ENCODE results near the gene DGKI. TPM values are rescaled to one million over a fixed set of nuclear protein-coding genes. Genes with fewer than 3 reads are reported as not detected.

Gene DGKI
- total RNA-seq, 5 donors from 2014 or later (not counting 1 experiment from before 2014, with no cell fraction given): not detected

GRCh38 chr7:137527634-137528033 lies 319.1 kb downstream of the DGKI start:
- no peak for ATAC-seq (replicated peaks in 1 of 4)
- Histone ChIP-seq H3K4me1 (ENCODE audit: control insufficient read depth in 1 of 2, extremely low read depth in 1 of 2, insufficient read depth in 2 of 2, low read length in 2 of 2) (no peaks in the 10 kb centered on the region), H3K27me3 (replicated peaks in 1 of 2; ENCODE audit: control insufficient read depth in 2 of 2, extremely low read depth in 1 of 2, insufficient read depth in 2 of 2, low read length in 1 of 2) (no peaks in the 10 kb centered on the region), H3K4me3 (ENCODE audit: control insufficient read depth in 1 of 2, extremely low read depth in 1 of 2, low read length in 1 of 2) (no peak overlapping the region), H3K27ac (ENCODE audit: low read length) (no peak overlapping the region), H3K36me3 (ENCODE audit: control insufficient read depth in 2 of 2, extremely low read depth in 1 of 2, insufficient read depth in 1 of 2, low read length in 1 of 2) (no peaks in the 10 kb centered on the region), H3K9me3 (no peaks in the 10 kb centered on the region)
- Mint-ChIP-seq H3K27ac (no peak overlapping the region), H3K27me3 (no peaks in the 10 kb centered on the region), H3K9me3 (peaks cover 0 to 5% (median 4%) of the 10 kb centered on the region in 3 donors), H3K36me3 (no peaks in the 10 kb centered on the region), H3K4me1 (no peaks in the 10 kb centered on the region), H3K4me3 (no peak overlapping the region)
- ChIA-PET POLR2A (no interaction called here), CTCF (no interaction called here)
- WGBS (ENCODE audit: insufficient coverage): no CpG with 5 or more reads among the region's 2 CpGs
- DNase-seq: no peak

DNA sequence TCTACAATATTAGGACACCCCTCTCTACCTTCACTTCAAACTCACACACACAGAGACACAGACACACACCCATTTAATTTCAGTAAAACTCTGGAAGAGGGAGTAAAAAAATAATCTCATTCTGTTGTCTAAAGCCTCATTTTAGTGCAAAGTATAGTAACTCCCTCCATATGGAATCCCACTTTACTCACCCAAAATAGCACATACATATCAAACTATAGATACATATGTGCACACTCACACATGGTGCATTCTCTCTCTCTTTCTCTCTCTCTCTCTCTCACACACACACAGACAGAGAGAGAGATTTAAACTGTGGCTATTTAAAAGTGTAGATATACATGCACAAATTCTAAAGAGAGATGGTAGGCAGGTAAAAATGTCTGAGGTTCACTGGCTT lies 323.6 kb downstream of the DGKI start:
- no peak overlapping the region for H3K27ac Mint-ChIP-seq
- DNase-seq (no peak), ATAC-seq (replicated peaks in 1 of 4) (no peak)
- H3K4me3 ChIP-seq (ENCODE audit: control insufficient read depth in 1 of 2, extremely low read depth in 1 of 2, low read length in 1 of 2): no peak overlapping the region
- H3K27me3 Mint-ChIP-seq: no peaks in the 10 kb centered on the region
- H3K9me3 Mint-ChIP-seq: peaks cover 0 to 4% (median 0%) of the 10 kb centered on the region in 3 donors
- H3K9me3 ChIP-seq: no peaks in the 10 kb centered on the region
- no peaks in the 10 kb centered on the region for H3K4me1 ChIP-seq (ENCODE audit: control insufficient read depth in 1 of 2, extremely low read depth in 1 of 2, insufficient read depth in 2 of 2, low read length in 2 of 2)
- H3K4me3 Mint-ChIP-seq: no peak overlapping the region
- H3K4me1 Mint-ChIP-seq: no peaks in the 10 kb centered on the region
- H3K36me3 Mint-ChIP-seq: no peaks in the 10 kb centered on the region
- ChIA-PET POLR2A (no interaction called here), CTCF (no interaction called here)
- no peaks in the 10 kb centered on the region for H3K27me3 ChIP-seq (replicated peaks in 1 of 2; ENCODE audit: control insufficient read depth in 2 of 2, extremely low read depth in 1 of 2, insufficient read depth in 2 of 2, low read length in 1 of 2)
- no peaks in the 10 kb centered on the region for H3K36me3 ChIP-seq (ENCODE audit: control insufficient read depth in 2 of 2, extremely low read depth in 1 of 2, insufficient read depth in 1 of 2, low read length in 1 of 2)
- no peak overlapping the region for H3K27ac ChIP-seq (ENCODE audit: low read length)

GRCh38 chr7:137521451-137521850 lies 325.3 kb downstream of the DGKI start:
- no peak overlapping the region for H3K27ac ChIP-seq (ENCODE audit: low read length)
- DNase-seq (no peak), ATAC-seq (replicated peaks in 1 of 4) (no peak)
- WGBS (ENCODE audit: insufficient coverage): 83% methylated on average over 3 of the region's 5 CpGs
- no peaks in the 10 kb centered on the region for H3K27me3 ChIP-seq (replicated peaks in 1 of 2; ENCODE audit: control insufficient read depth in 2 of 2, extremely low read depth in 1 of 2, insufficient read depth in 2 of 2, low read length in 1 of 2)
- H3K27ac Mint-ChIP-seq: no peak overlapping the region
- H3K4me1 Mint-ChIP-seq: no peaks in the 10 kb centered on the region
- no peak overlapping the region for H3K4me3 Mint-ChIP-seq
- H3K9me3 Mint-ChIP-seq: peaks cover 0 to 6% (median 0%) of the 10 kb centered on the region in 3 donors
- CTCF ChIA-PET: no interaction called here
- H3K36me3 Mint-ChIP-seq: no peaks in the 10 kb centered on the region
- H3K4me1 ChIP-seq (ENCODE audit: control insufficient read depth in 1 of 2, extremely low read depth in 1 of 2, insufficient read depth in 2 of 2, low read length in 2 of 2): no peaks in the 10 kb centered on the region
- no peak overlapping the region for H3K4me3 ChIP-seq (ENCODE audit: control insufficient read depth in 1 of 2, extremely low read depth in 1 of 2, low read length in 1 of 2)
- no peaks in the 10 kb centered on the region for H3K27me3 Mint-ChIP-seq
- H3K36me3 ChIP-seq (ENCODE audit: control insufficient read depth in 2 of 2, extremely low read depth in 1 of 2, insufficient read depth in 1 of 2, low read length in 1 of 2): no peaks in the 10 kb centered on the region
- no peaks in the 10 kb centered on the region for H3K9me3 ChIP-seq
- POLR2A ChIA-PET: no interaction called here

GRCh38 chr7:137519947-137520346 lies 326.8 kb downstream of the DGKI start:
- no peaks in the 10 kb centered on the region for H3K4me1 ChIP-seq (ENCODE audit: control insufficient read depth in 1 of 2, extremely low read depth in 1 of 2, insufficient read depth in 2 of 2, low read length in 2 of 2)
- no peaks in the 10 kb centered on the region for H3K4me1 Mint-ChIP-seq
- CTCF ChIA-PET: no interaction called here

DNA sequence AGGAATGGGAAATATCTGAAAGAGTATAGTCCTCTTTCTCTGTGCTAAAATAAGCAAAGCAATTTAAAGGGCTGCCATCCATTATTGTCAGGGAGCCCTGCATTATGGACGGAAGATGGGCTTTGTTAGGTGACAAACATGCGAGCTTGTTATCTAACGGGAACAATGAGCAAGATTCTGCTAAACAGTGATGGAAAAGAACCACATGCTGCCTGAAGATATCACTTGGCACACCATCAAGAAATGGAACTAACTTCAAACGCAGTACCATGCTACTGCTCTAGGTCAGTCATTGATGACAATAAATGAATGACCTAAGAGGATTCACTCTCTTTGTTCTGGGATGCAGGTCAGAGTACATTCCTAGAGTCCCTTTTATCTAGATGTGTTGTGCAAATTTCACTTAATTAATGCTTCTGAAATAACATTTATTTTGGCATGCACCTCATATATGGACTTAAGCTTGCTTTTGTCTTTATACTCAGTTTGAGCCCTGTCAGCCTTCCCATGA lies 327.5 kb downstream of the DGKI start:
- Histone ChIP-seq H3K36me3 (ENCODE audit: control insufficient read depth in 2 of 2, extremely low read depth in 1 of 2, insufficient read depth in 1 of 2, low read length in 1 of 2) (no peaks in the 10 kb centered on the region), H3K9me3 (no peaks in the 10 kb centered on the region), H3K27ac (ENCODE audit: low read length) (no peak overlapping the region), H3K27me3 (replicated peaks in 1 of 2; ENCODE audit: control insufficient read depth in 2 of 2, extremely low read depth in 1 of 2, insufficient read depth in 2 of 2, low read length in 1 of 2) (no peaks in the 10 kb centered on the region), H3K4me1 (ENCODE audit: control insufficient read depth in 1 of 2, extremely low read depth in 1 of 2, insufficient read depth in 2 of 2, low read length in 2 of 2) (no peaks in the 10 kb centered on the region), H3K4me3 (ENCODE audit: control insufficient read depth in 1 of 2, extremely low read depth in 1 of 2, low read length in 1 of 2) (no peak overlapping the region)
- ATAC-seq (replicated peaks in 1 of 4) (no peak), DNase-seq (no peak)
- CTCF ChIA-PET: no interaction called here
- WGBS (ENCODE audit: insufficient coverage): 88% methylated on average over 3 of the region's 4 CpGs
- H3K4me3 Mint-ChIP-seq: no peak overlapping the region
- POLR2A ChIA-PET: no interaction called here
- H3K4me1 Mint-ChIP-seq: no peaks in the 10 kb centered on the region
- H3K36me3 Mint-ChIP-seq: no peaks in the 10 kb centered on the region
- no peak overlapping the region for H3K27ac Mint-ChIP-seq
- peaks cover 0 to 4% of the 10 kb centered on the region in 2 donors for H3K27me3 Mint-ChIP-seq
- H3K9me3 Mint-ChIP-seq: peaks cover 0 to 12% (median 10%) of the 10 kb centered on the region in 3 donors

More at GRCh38 chr7:137519947-137520346, 326.8 kb downstream of the DGKI start:
- Mint-ChIP-seq H3K9me3 (peaks cover 0 to 6% (median 2%) of the 10 kb centered on the region in 3 donors), H3K4me3 (no peak overlapping the region), H3K27me3 (peaks cover 0 to under 1% of the 10 kb centered on the region in 2 donors), H3K27ac (no peak overlapping the region), H3K36me3 (no peaks in the 10 kb centered on the region)
- no peaks in the 10 kb centered on the region for H3K36me3 ChIP-seq (ENCODE audit: control insufficient read depth in 2 of 2, extremely low read depth in 1 of 2, insufficient read depth in 1 of 2, low read length in 1 of 2)
- POLR2A ChIA-PET: no interaction called here
- no peaks in the 10 kb centered on the region for H3K27me3 ChIP-seq (replicated peaks in 1 of 2; ENCODE audit: control insufficient read depth in 2 of 2, extremely low read depth in 1 of 2, insufficient read depth in 2 of 2, low read length in 1 of 2)
- H3K4me3 ChIP-seq (ENCODE audit: control insufficient read depth in 1 of 2, extremely low read depth in 1 of 2, low read length in 1 of 2): no peak overlapping the region
- DNase-seq (no peak), ATAC-seq (replicated peaks in 1 of 4) (no peak)
- H3K9me3 ChIP-seq: no peaks in the 10 kb centered on the region
- no CpG with 5 or more reads among the region's 1 CpG for WGBS (ENCODE audit: insufficient coverage)
- no peak overlapping the region for H3K27ac ChIP-seq (ENCODE audit: low read length)

GRCh38 chr7:137513091-137513490 lies 333.7 kb downstream of the DGKI start:
- Mint-ChIP-seq H3K4me1 (no peaks in the 10 kb centered on the region), H3K27ac (no peak overlapping the region), H3K4me3 (no peak overlapping the region), H3K9me3 (peaks cover 0 to 15% (median 13%) of the 10 kb centered on the region in 3 donors), H3K27me3 (peaks cover 0 to 4% of the 10 kb centered on the region in 2 donors), H3K36me3 (no peaks in the 10 kb centered on the region)
- no peaks in the 10 kb centered on the region for H3K27me3 ChIP-seq (replicated peaks in 1 of 2; ENCODE audit: control insufficient read depth in 2 of 2, extremely low read depth in 1 of 2, insufficient read depth in 2 of 2, low read length in 1 of 2)
- H3K9me3 ChIP-seq: no peaks in the 10 kb centered on the region
- H3K4me3 ChIP-seq (ENCODE audit: control insufficient read depth in 1 of 2, extremely low read depth in 1 of 2, low read length in 1 of 2): no peak overlapping the region
- ATAC-seq (replicated peaks in 1 of 4) (no peak), DNase-seq (no peak)
- H3K36me3 ChIP-seq (ENCODE audit: control insufficient read depth in 2 of 2, extremely low read depth in 1 of 2, insufficient read depth in 1 of 2, low read length in 1 of 2): no peaks in the 10 kb centered on the region
- H3K27ac ChIP-seq (ENCODE audit: low read length): no peak overlapping the region
- WGBS (ENCODE audit: insufficient coverage): 49% methylated on average over 2 of the region's 2 CpGs
- CTCF ChIA-PET: no interaction called here
- no peaks in the 10 kb centered on the region for H3K4me1 ChIP-seq (ENCODE audit: control insufficient read depth in 1 of 2, extremely low read depth in 1 of 2, insufficient read depth in 2 of 2, low read length in 2 of 2)
- POLR2A ChIA-PET: no interaction called here

- Histone ChIP-seq H3K4me3 (ENCODE audit: control insufficient read depth in 1 of 2, extremely low read depth in 1 of 2, low read length in 1 of 2) (no peak overlapping the region), H3K9me3 (no peaks in the 10 kb centered on the region), H3K27ac (ENCODE audit: low read length) (no peak overlapping the region), H3K27me3 (replicated peaks in 1 of 2; ENCODE audit: control insufficient read depth in 2 of 2, extremely low read depth in 1 of 2, insufficient read depth in 2 of 2, low read length in 1 of 2) (no peaks in the 10 kb centered on the region), H3K36me3 (ENCODE audit: control insufficient read depth in 2 of 2, extremely low read depth in 1 of 2, insufficient read depth in 1 of 2, low read length in 1 of 2) (no peaks in the 10 kb centered on the region), H3K4me1 (ENCODE audit: control insufficient read depth in 1 of 2, extremely low read depth in 1 of 2, insufficient read depth in 2 of 2, low read length in 2 of 2) (no peaks in the 10 kb centered on the region)
- WGBS (ENCODE audit: insufficient coverage): no CpG with 5 or more reads among the region's 2 CpGs
- POLR2A ChIA-PET: no interaction called here
- no peak for DNase-seq
- no peak for ATAC-seq (replicated peaks in 1 of 4)
- peaks cover 0 to 10% (median 0%) of the 10 kb centered on the region in 3 donors for H3K9me3 Mint-ChIP-seq
- peaks cover 0 to 2% of the 10 kb centered on the region in 2 donors for H3K27me3 Mint-ChIP-seq
- H3K36me3 Mint-ChIP-seq: no peaks in the 10 kb centered on the region
- H3K4me3 Mint-ChIP-seq: no peak overlapping the region
- H3K27ac Mint-ChIP-seq: no peak overlapping the region
- CTCF ChIA-PET: no interaction called here
- H3K4me1 Mint-ChIP-seq: no peaks in the 10 kb centered on the region
These were observed 339.7 kb downstream of the DGKI start for GRCh38 chr7:137507096-137507495.

Measured in T-cell (primary cell).